Hematopoietic multipotent progenitor cell treated with erythropoietin and hydrocortisone succinate and interleukin-3 and kit ligand, for 6 days (in vitro differentiated cells): ENCODE measurements around the gene BZW1.
A peak's percentile ranks its signal among the peaks of the same experiment; 100 is the strongest.
"Not testable (repeated sequence)": the region's sequence is repeated elsewhere in the genome, so short reads cannot be mapped to it uniquely, and the experiment has no call there.

Experiments
- DNase-seq: peaks from one replicate; pipeline ENCODE4 v3.0.0-alpha.2; 2015

BZW1 gene

GRCh38 chr2:200794143-200794542, 17.6 kb upstream of the BZW1 start:
- no peak for DNase-seq

GRCh38 chr2:200795028-200795440, 16.7 kb upstream of the BZW1 start:
- DNase-seq = peak; percentile 37

- DNase-seq = no peak
Measured at GRCh38 chr2:200796561-200796960, 15.1 kb upstream of the BZW1 start.

GRCh38 chr2:200797242-200797770, 14.4 kb upstream of the BZW1 start:
- DNase-seq = peak; percentile 51

GRCh38 chr2:200798514-200798913, 13.2 kb upstream of the BZW1 start:
- no peak for DNase-seq

GRCh38 chr2:200800458-200800857, 11.3 kb upstream of the BZW1 start:
- no peak for DNase-seq

GRCh38 chr2:200801431-200801830, 10.3 kb upstream of the BZW1 start:
- DNase-seq = not testable (repeated sequence)

GRCh38 chr2:200809506-200810251, 2.0 kb upstream of the BZW1 start:
- DNase-seq = no peak

GRCh38 chr2:200810252-200810997, 1.3 kb upstream of the BZW1 start:
- peak; percentile 23 for DNase-seq

- no peak for DNase-seq
Measured at GRCh38 chr2:200810998-200811332, 745 bp upstream of the BZW1 start.

GRCh38 chr2:200812122-200813022, 662 bp downstream of the BZW1 start:
- DNase-seq = peak; percentile 82

- no peak for DNase-seq
Measured at GRCh38 chr2:200814276-200814815, 2.6 kb downstream of the BZW1 start.

GRCh38 chr2:200814917-200815316, 3.2 kb downstream of the BZW1 start:
- no peak for DNase-seq

- not testable (repeated sequence) for DNase-seq
Measured at GRCh38 chr2:200818732-200819131, 7.0 kb downstream of the BZW1 start.

GRCh38 chr2:200820573-200821234, 9.0 kb downstream of the BZW1 start:
- no peak for DNase-seq

GRCh38 chr2:200821686-200822245, 10.1 kb downstream of the BZW1 start:
- no peak for DNase-seq

GRCh38 chr2:200828104-200828503, 16.4 kb downstream of the BZW1 start:
- DNase-seq = no peak

- DNase-seq = no peak
Measured at GRCh38 chr2:200828572-200829257, 17.0 kb downstream of the BZW1 start.

GRCh38 chr2:200829258-200829655, 17.5 kb downstream of the BZW1 start:
- no peak for DNase-seq

GRCh38 chr2:200834701-200835100, 23.0 kb downstream of the BZW1 start:
- DNase-seq = no peak

GRCh38 chr2:200839513-200839912, 27.8 kb downstream of the BZW1 start:
- no peak for DNase-seq
